ENCODE measurements around the gene OR5L1.

Gene OR5L1

DNA sequence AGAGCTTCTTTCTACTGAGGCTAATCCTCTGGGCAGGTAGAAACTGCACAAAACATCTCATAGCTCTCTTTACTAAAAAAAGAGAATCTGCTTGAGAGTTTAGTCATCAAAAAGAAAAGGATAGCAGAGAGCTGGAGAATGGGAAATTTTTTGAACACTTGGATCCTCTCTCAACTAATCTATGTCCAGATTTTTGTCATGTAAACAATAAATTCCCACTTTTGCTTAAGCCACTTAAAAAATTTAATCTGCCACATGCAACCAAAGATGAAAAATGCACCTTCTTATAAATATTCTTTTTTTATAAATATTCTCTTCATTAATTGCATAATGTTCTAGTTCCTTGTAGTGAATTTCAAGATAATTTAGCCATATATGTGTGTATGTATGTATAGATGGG lies 37.9 kb downstream of the OR5L1 start:
- Histone ChIP-seq H3K36me3 (ENCODE audit: control insufficient read depth, insufficient read depth, low read length) (no peaks in the 10 kb centered on the region), H3K27me3 (ENCODE audit: control insufficient read depth, insufficient read depth, low read length, poor library complexity, severe bottlenecking) (no peaks in the 10 kb centered on the region), H3K4me1 (ENCODE audit: control insufficient read depth, insufficient read depth, low read length) (no peaks in the 10 kb centered on the region), H3K27ac (ENCODE audit: insufficient read depth, low read depth, low read length, poor library complexity, severe bottlenecking) (no peak overlapping the region), H3K9me3 (ENCODE audit: control insufficient read depth, low read length) (peaks cover 10% of the 10 kb centered on the region), H3K4me3 (ENCODE audit: insufficient read depth, low read depth, low read length) (no peak overlapping the region)

DNA sequence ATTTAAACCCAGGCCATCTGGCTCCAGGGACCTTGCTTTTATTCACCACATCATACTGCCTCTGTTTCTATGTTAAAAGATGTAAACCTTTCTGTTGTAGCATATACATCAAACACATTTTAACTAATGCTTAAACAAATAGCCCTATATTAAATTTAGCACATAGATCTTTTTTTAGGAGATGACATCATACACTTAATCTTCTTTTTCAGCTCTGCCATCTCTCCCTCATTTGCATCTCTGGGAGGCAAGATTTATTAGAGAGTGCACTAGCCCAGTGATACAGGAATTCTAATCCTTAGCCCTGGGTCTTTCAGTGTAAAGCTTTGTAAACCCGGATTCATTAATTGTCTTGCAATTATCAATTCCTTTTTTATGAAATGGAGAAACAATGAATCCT lies 41.0 kb downstream of the OR5L1 start:
- no peak overlapping the region for H3K4me3 ChIP-seq (ENCODE audit: insufficient read depth, low read depth, low read length)
- H3K27me3 ChIP-seq (ENCODE audit: control insufficient read depth, insufficient read depth, low read length, poor library complexity, severe bottlenecking), result no peaks in the 10 kb centered on the region
- H3K36me3 ChIP-seq (ENCODE audit: control insufficient read depth, insufficient read depth, low read length), result no peaks in the 10 kb centered on the region
- 100% methylated on average over 1 of the region's 1 CpG; no CpG with 5 or more reads in 1 of the 2 experiments for WGBS, 2 experiments
- no peak overlapping the region for H3K27ac ChIP-seq (ENCODE audit: insufficient read depth, low read depth, low read length, poor library complexity, severe bottlenecking)
- peaks cover 5% of the 10 kb centered on the region for H3K9me3 ChIP-seq (ENCODE audit: control insufficient read depth, low read length)
- no peaks in the 10 kb centered on the region for H3K4me1 ChIP-seq (ENCODE audit: control insufficient read depth, insufficient read depth, low read length)

DNA sequence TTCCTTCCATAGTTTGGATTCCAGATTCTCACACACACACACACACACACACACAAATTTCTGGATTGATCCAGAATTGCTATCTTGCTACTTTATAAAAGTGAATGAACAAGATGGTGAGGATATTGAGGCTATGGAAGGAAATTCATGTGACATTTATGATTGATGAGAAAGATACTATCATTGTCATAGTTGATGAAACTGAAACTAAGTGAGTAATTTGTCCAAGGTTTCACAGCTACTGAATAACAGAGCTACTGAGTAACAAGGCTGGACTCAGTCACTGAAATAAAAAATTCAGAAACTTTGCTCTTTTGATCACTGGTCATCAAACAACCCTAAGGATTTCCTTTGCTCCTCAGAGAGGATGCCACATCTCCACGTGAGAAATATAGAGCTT lies 43.5 kb downstream of the OR5L1 start:
- Histone ChIP-seq H3K36me3 (ENCODE audit: control insufficient read depth, insufficient read depth, low read length) (no peaks in the 10 kb centered on the region), H3K9me3 (ENCODE audit: control insufficient read depth, low read length) (peaks cover 11% of the 10 kb centered on the region), H3K4me1 (ENCODE audit: control insufficient read depth, insufficient read depth, low read length) (no peaks in the 10 kb centered on the region), H3K4me3 (ENCODE audit: insufficient read depth, low read depth, low read length) (no peak overlapping the region), H3K27me3 (ENCODE audit: control insufficient read depth, insufficient read depth, low read length, poor library complexity, severe bottlenecking) (no peaks in the 10 kb centered on the region), H3K27ac (ENCODE audit: insufficient read depth, low read depth, low read length, poor library complexity, severe bottlenecking) (no peak overlapping the region)
- 0 to 13% methylated on average over 1 of the region's 1 CpG for WGBS, 2 experiments
